Lower leg skin (tissue), 3 donors: Measurements from ENCODE around the gene MAP9.

Source experiments
- CTCF ChIP-seq, 3 donors: fragments of 450-650 bp; IDR thresholded peaks; one replicate each; pipeline ENCODE4 v1.5.1; 2016; ENCODE audit warnings: antibody characterized with exemption in 3 of 3, mild to moderate bottlenecking in 3 of 3, moderate library complexity in 2 of 3
- POLR2A ChIP-seq, 2 donors: fragments of 450-650 bp; IDR thresholded peaks; one replicate each; pipeline ENCODE4 v1.6.1; 2016 to 2017; ENCODE audit warnings: antibody characterized with exemption in 2 of 2, mild to moderate bottlenecking in 1 of 2, moderate library complexity in 1 of 2

DNA sequence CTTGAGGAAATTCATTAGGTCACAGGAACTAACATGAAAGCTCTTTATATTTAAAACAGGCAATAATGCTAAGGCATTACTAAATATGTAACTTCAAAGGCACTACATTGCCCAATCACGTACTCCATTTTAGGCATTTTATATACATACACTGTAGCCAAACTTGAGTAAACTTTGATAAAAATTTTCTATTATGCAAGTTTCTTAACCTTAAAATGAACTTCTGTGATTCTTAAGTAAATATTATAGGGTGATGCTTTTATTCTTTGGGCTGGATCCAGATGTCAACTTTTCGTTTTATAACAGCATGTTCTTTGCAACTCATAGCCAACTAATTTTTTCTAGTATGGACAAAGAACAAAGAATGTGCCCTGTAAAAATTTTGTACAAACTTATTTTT is 28.3 kb upstream of the MAP9 start:
- TF ChIP-seq CTCF (IDR thresholded peaks at IDR 0.05) (no peak), POLR2A (IDR thresholded peaks at IDR 0.05) (no peak)
